Measurements from ENCODE around the gene C1orf53.

DNA sequence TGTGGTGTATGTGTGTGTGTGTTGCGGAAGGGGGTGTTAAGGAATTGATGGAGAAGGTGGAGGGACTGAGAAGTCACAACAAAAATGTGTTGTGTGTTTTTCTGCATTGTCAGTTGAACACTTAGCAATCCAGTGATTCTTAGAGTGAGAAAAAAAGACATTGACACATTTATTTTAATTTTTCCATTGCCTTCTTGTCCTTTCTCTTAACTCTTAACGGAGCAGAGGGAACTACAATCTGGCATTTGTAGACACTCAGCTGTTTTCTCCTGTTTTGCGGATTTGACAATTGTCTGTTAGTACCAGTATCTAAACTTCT, 725 bp downstream of the C1orf53 start:
- TF ChIP-seq, protein P1, sequence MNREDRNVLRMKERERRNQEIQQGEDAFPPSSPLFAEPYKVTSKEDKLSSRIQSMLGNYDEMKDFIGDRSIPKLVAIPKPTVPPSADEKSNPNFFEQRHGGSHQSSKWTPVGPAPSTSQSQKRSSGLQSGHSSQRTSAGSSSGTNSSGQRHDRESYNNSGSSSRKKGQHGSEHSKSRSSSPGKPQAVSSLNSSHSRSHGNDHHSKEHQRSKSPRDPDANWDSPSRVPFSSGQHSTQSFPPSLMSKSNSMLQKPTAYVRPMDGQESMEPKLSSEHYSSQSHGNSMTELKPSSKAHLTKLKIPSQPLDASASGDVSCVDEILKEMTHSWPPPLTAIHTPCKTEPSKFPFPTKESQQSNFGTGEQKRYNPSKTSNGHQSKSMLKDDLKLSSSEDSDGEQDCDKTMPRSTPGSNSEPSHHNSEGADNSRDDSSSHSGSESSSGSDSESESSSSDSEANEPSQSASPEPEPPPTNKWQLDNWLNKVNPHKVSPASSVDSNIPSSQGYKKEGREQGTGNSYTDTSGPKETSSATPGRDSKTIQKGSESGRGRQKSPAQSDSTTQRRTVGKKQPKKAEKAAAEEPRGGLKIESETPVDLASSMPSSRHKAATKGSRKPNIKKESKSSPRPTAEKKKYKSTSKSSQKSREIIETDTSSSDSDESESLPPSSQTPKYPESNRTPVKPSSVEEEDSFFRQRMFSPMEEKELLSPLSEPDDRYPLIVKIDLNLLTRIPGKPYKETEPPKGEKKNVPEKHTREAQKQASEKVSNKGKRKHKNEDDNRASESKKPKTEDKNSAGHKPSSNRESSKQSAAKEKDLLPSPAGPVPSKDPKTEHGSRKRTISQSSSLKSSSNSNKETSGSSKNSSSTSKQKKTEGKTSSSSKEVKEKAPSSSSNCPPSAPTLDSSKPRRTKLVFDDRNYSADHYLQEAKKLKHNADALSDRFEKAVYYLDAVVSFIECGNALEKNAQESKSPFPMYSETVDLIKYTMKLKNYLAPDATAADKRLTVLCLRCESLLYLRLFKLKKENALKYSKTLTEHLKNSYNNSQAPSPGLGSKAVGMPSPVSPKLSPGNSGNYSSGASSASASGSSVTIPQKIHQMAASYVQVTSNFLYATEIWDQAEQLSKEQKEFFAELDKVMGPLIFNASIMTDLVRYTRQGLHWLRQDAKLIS (CRISPR knock-in tag; IDR thresholded peaks at IDR 0.05; ENCODE audit: borderline replicate concordance): no peak
- TF ChIP-seq NR3C1 (CRISPR knock-in tag; conservative IDR thresholded peaks at IDR 0.05; ENCODE audit: low read depth) (no peak), NFYB (CRISPR knock-in tag; conservative IDR thresholded peaks at IDR 0.05; ENCODE audit: low read depth) (no peak), ZNF121 (CRISPR knock-in tag; IDR thresholded peaks at IDR 0.05) (no peak), NFATC4 (CRISPR knock-in tag; IDR thresholded peaks at IDR 0.05) (no peak)
- TF ChIP-seq, protein P2, sequence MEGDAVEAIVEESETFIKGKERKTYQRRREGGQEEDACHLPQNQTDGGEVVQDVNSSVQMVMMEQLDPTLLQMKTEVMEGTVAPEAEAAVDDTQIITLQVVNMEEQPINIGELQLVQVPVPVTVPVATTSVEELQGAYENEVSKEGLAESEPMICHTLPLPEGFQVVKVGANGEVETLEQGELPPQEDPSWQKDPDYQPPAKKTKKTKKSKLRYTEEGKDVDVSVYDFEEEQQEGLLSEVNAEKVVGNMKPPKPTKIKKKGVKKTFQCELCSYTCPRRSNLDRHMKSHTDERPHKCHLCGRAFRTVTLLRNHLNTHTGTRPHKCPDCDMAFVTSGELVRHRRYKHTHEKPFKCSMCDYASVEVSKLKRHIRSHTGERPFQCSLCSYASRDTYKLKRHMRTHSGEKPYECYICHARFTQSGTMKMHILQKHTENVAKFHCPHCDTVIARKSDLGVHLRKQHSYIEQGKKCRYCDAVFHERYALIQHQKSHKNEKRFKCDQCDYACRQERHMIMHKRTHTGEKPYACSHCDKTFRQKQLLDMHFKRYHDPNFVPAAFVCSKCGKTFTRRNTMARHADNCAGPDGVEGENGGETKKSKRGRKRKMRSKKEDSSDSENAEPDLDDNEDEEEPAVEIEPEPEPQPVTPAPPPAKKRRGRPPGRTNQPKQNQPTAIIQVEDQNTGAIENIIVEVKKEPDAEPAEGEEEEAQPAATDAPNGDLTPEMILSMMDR (IDR thresholded peaks at IDR 0.05): no peak
- TF ChIP-seq, protein P3, sequence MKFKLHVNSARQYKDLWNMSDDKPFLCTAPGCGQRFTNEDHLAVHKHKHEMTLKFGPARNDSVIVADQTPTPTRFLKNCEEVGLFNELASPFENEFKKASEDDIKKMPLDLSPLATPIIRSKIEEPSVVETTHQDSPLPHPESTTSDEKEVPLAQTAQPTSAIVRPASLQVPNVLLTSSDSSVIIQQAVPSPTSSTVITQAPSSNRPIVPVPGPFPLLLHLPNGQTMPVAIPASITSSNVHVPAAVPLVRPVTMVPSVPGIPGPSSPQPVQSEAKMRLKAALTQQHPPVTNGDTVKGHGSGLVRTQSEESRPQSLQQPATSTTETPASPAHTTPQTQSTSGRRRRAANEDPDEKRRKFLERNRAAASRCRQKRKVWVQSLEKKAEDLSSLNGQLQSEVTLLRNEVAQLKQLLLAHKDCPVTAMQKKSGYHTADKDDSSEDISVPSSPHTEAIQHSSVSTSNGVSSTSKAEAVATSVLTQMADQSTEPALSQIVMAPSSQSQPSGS (CRISPR knock-in tag; IDR thresholded peaks at IDR 0.05; ENCODE audit: borderline replicate concordance, low read depth): no peak
- TF ChIP-seq, protein P4, sequence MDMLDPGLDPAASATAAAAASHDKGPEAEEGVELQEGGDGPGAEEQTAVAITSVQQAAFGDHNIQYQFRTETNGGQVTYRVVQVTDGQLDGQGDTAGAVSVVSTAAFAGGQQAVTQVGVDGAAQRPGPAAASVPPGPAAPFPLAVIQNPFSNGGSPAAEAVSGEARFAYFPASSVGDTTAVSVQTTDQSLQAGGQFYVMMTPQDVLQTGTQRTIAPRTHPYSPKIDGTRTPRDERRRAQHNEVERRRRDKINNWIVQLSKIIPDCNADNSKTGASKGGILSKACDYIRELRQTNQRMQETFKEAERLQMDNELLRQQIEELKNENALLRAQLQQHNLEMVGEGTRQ (CRISPR knock-in tag; IDR thresholded peaks at IDR 0.05): no peak
- TF ChIP-seq, protein P5, sequence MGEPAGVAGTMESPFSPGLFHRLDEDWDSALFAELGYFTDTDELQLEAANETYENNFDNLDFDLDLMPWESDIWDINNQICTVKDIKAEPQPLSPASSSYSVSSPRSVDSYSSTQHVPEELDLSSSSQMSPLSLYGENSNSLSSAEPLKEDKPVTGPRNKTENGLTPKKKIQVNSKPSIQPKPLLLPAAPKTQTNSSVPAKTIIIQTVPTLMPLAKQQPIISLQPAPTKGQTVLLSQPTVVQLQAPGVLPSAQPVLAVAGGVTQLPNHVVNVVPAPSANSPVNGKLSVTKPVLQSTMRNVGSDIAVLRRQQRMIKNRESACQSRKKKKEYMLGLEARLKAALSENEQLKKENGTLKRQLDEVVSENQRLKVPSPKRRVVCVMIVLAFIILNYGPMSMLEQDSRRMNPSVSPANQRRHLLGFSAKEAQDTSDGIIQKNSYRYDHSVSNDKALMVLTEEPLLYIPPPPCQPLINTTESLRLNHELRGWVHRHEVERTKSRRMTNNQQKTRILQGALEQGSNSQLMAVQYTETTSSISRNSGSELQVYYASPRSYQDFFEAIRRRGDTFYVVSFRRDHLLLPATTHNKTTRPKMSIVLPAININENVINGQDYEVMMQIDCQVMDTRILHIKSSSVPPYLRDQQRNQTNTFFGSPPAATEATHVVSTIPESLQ (CRISPR knock-in tag; IDR thresholded peaks at IDR 0.05): no peak

Data from WTC11 (cell line).